Measurements from ENCODE around the gene PDE6B. TPM values are rescaled to one million over a fixed set of nuclear protein-coding genes. Genes with fewer than 3 reads are reported as not detected.

Gene PDE6B
- polyA plus RNA-seq, 2 donors: 0.41 to 0.89 TPM

GRCh38 chr4:661881-662761 lies 36.7 kb downstream of the PDE6B start:
- H3K9me3 ChIP-seq (ENCODE audit: control insufficient read depth in 2 of 2, insufficient read depth in 1 of 2, low read depth in 1 of 2, low read length in 1 of 2): no peaks in the 10 kb centered on the region
- peaks cover 2 to 8% of the 10 kb centered on the region in 2 donors for H3K4me1 ChIP-seq (ENCODE audit: control insufficient read depth in 2 of 2, insufficient read depth in 2 of 2, low read length in 1 of 2)
- no peak overlapping the region for H3K4me3 ChIP-seq (ENCODE audit: low read depth in 1 of 2, low read length in 2 of 2)
- WGBS, 2 donors: 96 to 99% methylated on average over 40 to 42 of the region's 42 CpGs
- no peak overlapping the region for H3K27ac ChIP-seq (ENCODE audit: low read depth in 2 of 2, low read length in 1 of 2)
- H3K27me3 ChIP-seq (ENCODE audit: control insufficient read depth in 1 of 2, insufficient read depth in 2 of 2, low read length in 2 of 2): no peaks in the 10 kb centered on the region
- no peaks in the 10 kb centered on the region for H3K36me3 ChIP-seq (ENCODE audit: control insufficient read depth in 2 of 2, insufficient read depth in 2 of 2, low read length in 1 of 2)

DNA sequence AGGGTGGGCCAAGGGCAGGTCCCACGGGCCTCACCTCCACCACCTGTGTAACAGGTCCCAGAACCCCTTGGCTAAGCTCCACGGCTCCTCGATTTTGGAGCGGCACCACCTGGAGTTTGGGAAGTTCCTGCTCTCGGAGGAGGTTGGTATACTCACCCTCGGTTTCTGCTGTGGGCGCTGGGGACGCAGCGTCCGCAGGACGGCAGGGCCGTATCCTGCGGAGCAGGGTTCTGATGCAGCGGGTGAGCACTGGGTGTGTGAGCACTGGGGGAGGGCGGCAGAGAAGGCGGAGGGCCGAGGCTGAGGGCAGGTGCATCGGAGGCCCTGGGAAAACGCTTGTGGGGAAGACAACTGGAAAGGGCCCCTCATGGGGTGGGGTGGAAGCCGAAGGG lies 37.7 kb downstream of the PDE6B start:
- Histone ChIP-seq H3K4me3 (ENCODE audit: low read depth in 1 of 2, low read length in 2 of 2) (peak overlapping the region; percentile 45 to 60), H3K9me3 (ENCODE audit: control insufficient read depth in 2 of 2, insufficient read depth in 1 of 2, low read depth in 1 of 2, low read length in 1 of 2) (no peaks in the 10 kb centered on the region), H3K27me3 (ENCODE audit: control insufficient read depth in 1 of 2, insufficient read depth in 2 of 2, low read length in 2 of 2) (no peaks in the 10 kb centered on the region), H3K4me1 (ENCODE audit: control insufficient read depth in 2 of 2, insufficient read depth in 2 of 2, low read length in 1 of 2) (peaks cover 2 to 6% of the 10 kb centered on the region in 2 donors), H3K36me3 (ENCODE audit: control insufficient read depth in 2 of 2, insufficient read depth in 2 of 2, low read length in 1 of 2) (no peaks in the 10 kb centered on the region), H3K27ac (ENCODE audit: low read depth in 2 of 2, low read length in 1 of 2) (no peak overlapping the region)
- WGBS, 2 donors: 32 to 38% methylated on average over 20 of the region's 20 CpGs

DNA sequence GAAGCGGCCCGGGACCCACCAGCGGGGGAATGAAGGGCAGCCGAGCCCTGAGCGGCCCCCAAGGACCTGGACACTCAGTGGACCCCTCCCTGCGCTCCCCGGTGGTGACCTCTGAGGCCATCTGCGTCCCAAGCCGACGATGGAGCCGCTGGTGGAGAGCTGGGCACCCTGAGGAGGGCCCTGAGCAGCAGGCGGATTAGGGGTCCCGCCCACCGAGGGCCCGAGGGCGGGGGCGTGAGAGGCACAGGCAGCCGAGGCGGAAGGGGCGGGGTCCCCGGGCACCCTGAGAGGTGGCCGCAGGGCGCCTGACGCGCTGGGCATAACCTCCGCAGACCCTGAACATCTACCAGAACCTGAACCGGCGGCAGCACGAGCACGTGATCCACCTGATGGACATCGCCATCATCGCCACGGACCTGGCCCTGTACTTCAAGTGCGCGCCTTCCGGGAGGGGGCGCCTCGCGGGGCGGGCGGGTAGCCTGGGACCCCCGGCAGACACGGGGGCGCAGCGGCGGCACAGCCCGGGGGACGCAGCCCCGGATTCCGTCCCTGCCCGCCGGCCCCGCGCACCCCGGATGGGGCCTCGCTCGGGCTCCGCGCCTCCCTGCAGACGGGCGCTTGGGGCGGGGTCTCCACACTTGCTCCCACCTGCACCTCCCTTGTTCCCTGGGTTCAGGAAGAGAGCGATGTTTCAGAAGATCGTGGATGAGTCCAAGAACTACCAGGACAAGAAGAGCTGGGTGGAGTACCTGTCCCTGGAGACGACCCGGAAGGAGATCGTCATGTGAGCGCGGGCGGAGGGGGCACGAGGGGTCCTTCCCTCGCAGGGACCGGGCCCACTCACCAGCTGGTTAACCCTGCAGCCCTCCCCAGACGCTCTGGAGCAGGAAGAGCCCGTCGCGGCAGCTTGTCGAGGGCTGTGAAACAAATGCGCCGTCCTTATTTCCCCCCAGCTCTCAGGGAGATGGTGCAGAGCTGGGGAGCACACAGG lies 38.4 kb downstream of the PDE6B start:
- Histone ChIP-seq H3K9me3 (ENCODE audit: control insufficient read depth in 2 of 2, insufficient read depth in 1 of 2, low read depth in 1 of 2, low read length in 1 of 2) (no peaks in the 10 kb centered on the region), H3K4me1 (ENCODE audit: control insufficient read depth in 2 of 2, insufficient read depth in 2 of 2, low read length in 1 of 2) (peaks cover 2 to 6% of the 10 kb centered on the region in 2 donors), H3K4me3 (ENCODE audit: low read depth in 1 of 2, low read length in 2 of 2) (peak overlapping the region; percentile 45 to 60), H3K27me3 (ENCODE audit: control insufficient read depth in 1 of 2, insufficient read depth in 2 of 2, low read length in 2 of 2) (no peaks in the 10 kb centered on the region), H3K36me3 (ENCODE audit: control insufficient read depth in 2 of 2, insufficient read depth in 2 of 2, low read length in 1 of 2) (no peaks in the 10 kb centered on the region), H3K27ac (ENCODE audit: low read depth in 2 of 2, low read length in 1 of 2) (no peak overlapping the region)
- 3% methylated on average over 59 to 80 of the region's 80 CpGs for WGBS, 2 donors

GRCh38 chr4:664713-665231 lies 39.4 kb downstream of the PDE6B start:
- Histone ChIP-seq H3K9me3 (ENCODE audit: control insufficient read depth in 2 of 2, insufficient read depth in 1 of 2, low read depth in 1 of 2, low read length in 1 of 2) (no peaks in the 10 kb centered on the region), H3K36me3 (ENCODE audit: control insufficient read depth in 2 of 2, insufficient read depth in 2 of 2, low read length in 1 of 2) (no peaks in the 10 kb centered on the region), H3K27ac (ENCODE audit: low read depth in 2 of 2, low read length in 1 of 2) (no peak overlapping the region), H3K27me3 (ENCODE audit: control insufficient read depth in 1 of 2, insufficient read depth in 2 of 2, low read length in 2 of 2) (no peaks in the 10 kb centered on the region), H3K4me3 (ENCODE audit: low read depth in 1 of 2, low read length in 2 of 2) (no peak overlapping the region), H3K4me1 (ENCODE audit: control insufficient read depth in 2 of 2, insufficient read depth in 2 of 2, low read length in 1 of 2) (peaks cover 2 to 6% of the 10 kb centered on the region in 2 donors)
- WGBS, 2 donors: 96 to 97% methylated on average over 24 of the region's 24 CpGs

DNA sequence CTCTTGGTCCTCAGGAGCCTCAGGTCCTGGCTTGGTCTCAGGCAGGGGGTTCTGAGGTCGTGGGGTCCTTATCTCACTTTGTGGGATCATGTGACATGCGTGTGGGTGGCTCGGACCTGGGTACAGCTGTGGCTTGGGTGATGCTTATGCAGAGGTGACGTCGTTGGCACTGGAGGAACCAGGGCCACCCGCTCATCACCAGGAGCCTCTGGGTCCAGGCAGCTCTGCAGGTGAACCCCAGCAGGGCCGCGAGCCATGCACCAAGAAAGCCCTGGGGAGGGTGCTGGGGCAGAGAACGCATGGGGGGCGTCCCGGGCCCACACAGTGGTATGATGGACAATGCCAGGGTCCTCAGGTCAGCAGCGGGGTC lies 40.0 kb downstream of the PDE6B start:
- Histone ChIP-seq H3K4me3 (ENCODE audit: low read depth in 1 of 2, low read length in 2 of 2) (no peak overlapping the region), H3K4me1 (ENCODE audit: control insufficient read depth in 2 of 2, insufficient read depth in 2 of 2, low read length in 1 of 2) (peaks cover 2 to 6% of the 10 kb centered on the region in 2 donors), H3K27ac (ENCODE audit: low read depth in 2 of 2, low read length in 1 of 2) (no peak overlapping the region), H3K27me3 (ENCODE audit: control insufficient read depth in 1 of 2, insufficient read depth in 2 of 2, low read length in 2 of 2) (no peaks in the 10 kb centered on the region), H3K36me3 (ENCODE audit: control insufficient read depth in 2 of 2, insufficient read depth in 2 of 2, low read length in 1 of 2) (no peaks in the 10 kb centered on the region), H3K9me3 (ENCODE audit: control insufficient read depth in 2 of 2, insufficient read depth in 1 of 2, low read depth in 1 of 2, low read length in 1 of 2) (no peaks in the 10 kb centered on the region)
- WGBS, 2 donors: 83 to 87% methylated on average over 12 of the region's 12 CpGs

DNA sequence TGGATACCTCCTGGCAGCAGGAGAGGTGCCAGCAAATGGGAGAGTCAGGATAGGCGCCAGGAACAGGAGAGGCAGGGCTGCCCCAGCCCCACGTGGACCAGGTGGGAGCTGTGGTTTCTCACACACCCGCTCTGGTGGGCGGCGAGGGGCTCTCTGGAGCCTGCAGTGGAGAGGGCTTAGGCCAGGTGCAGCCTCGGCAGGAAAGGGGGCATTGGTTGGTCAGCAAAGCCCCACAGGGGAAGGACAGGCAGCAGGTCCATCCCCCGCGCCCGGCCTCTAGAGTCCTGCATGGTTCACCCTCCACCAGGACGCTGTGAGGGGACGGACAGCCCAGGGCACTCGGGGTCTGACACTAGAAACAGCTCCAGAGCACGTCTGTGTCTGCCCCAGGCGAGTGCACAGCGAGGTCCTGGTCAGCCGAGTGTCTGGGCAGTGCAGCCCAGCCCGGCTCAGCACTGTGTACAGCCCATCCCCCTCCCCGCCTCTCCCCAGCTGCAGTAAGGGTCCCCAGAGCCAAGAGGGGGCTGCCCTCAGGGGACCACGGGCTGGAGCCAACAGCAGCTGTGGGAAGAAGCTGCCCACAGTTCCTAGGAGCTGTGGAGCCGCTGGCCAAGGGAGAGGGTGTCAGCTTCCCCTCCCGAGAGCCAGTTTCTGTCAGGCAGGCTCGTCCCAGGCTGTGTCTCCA lies 40.5 kb downstream of the PDE6B start:
- no peak overlapping the region for H3K27ac ChIP-seq (ENCODE audit: low read depth in 2 of 2, low read length in 1 of 2)
- H3K4me3 ChIP-seq (ENCODE audit: low read depth in 1 of 2, low read length in 2 of 2): no peak overlapping the region
- H3K36me3 ChIP-seq (ENCODE audit: control insufficient read depth in 2 of 2, insufficient read depth in 2 of 2, low read length in 1 of 2): peaks cover 0 to 2% of the 10 kb centered on the region in 2 donors
- H3K27me3 ChIP-seq (ENCODE audit: control insufficient read depth in 1 of 2, insufficient read depth in 2 of 2, low read length in 2 of 2): no peaks in the 10 kb centered on the region
- no peaks in the 10 kb centered on the region for H3K9me3 ChIP-seq (ENCODE audit: control insufficient read depth in 2 of 2, insufficient read depth in 1 of 2, low read depth in 1 of 2, low read length in 1 of 2)
- peaks cover 2 to 6% of the 10 kb centered on the region in 2 donors for H3K4me1 ChIP-seq (ENCODE audit: control insufficient read depth in 2 of 2, insufficient read depth in 2 of 2, low read length in 1 of 2)
- 65 to 67% methylated on average over 21 to 22 of the region's 22 CpGs for WGBS, 2 donors

- Histone ChIP-seq H3K4me3 (ENCODE audit: low read depth in 1 of 2, low read length in 2 of 2) (no peak overlapping the region), H3K4me1 (ENCODE audit: control insufficient read depth in 2 of 2, insufficient read depth in 2 of 2, low read length in 1 of 2) (peaks cover 2 to 6% of the 10 kb centered on the region in 2 donors), H3K27me3 (ENCODE audit: control insufficient read depth in 1 of 2, insufficient read depth in 2 of 2, low read length in 2 of 2) (no peaks in the 10 kb centered on the region), H3K9me3 (ENCODE audit: control insufficient read depth in 2 of 2, insufficient read depth in 1 of 2, low read depth in 1 of 2, low read length in 1 of 2) (no peaks in the 10 kb centered on the region), H3K36me3 (ENCODE audit: control insufficient read depth in 2 of 2, insufficient read depth in 2 of 2, low read length in 1 of 2) (peaks cover under 1 to 4% of the 10 kb centered on the region in 2 donors), H3K27ac (ENCODE audit: low read depth in 2 of 2, low read length in 1 of 2) (no peak overlapping the region)
- WGBS, 2 donors: 81 to 83% methylated on average over 22 of the region's 22 CpGs
These were observed 41.0 kb downstream of the PDE6B start for GRCh38 chr4:666436-666810.

GRCh38 chr4:666822-667544 lies 41.6 kb downstream of the PDE6B start:
- Histone ChIP-seq H3K4me3 (ENCODE audit: low read depth in 1 of 2, low read length in 2 of 2) (no peak overlapping the region), H3K27ac (ENCODE audit: low read depth in 2 of 2, low read length in 1 of 2) (no peak overlapping the region), H3K27me3 (ENCODE audit: control insufficient read depth in 1 of 2, insufficient read depth in 2 of 2, low read length in 2 of 2) (no peaks in the 10 kb centered on the region), H3K4me1 (ENCODE audit: control insufficient read depth in 2 of 2, insufficient read depth in 2 of 2, low read length in 1 of 2) (peaks cover 2 to 6% of the 10 kb centered on the region in 2 donors), H3K36me3 (ENCODE audit: control insufficient read depth in 2 of 2, insufficient read depth in 2 of 2, low read length in 1 of 2) (peaks cover 6 to 8% of the 10 kb centered on the region in 2 donors), H3K9me3 (ENCODE audit: control insufficient read depth in 2 of 2, insufficient read depth in 1 of 2, low read depth in 1 of 2, low read length in 1 of 2) (no peaks in the 10 kb centered on the region)
- WGBS, 2 donors: 73 to 82% methylated on average over 28 of the region's 28 CpGs
